ENCODE measurements around the gene PATZ1.

Gene PATZ1

GRCh38 chr22:31361743-31362142 is 15.6 kb upstream of the PATZ1 start:
- H3K27ac ChIP-seq, result no peak overlapping the region
- no peak for TF ChIP-seq ZFX (IDR thresholded peaks at IDR 0.05; ENCODE audit: borderline replicate concordance)
- TF ChIP-seq CTCF (IDR thresholded peaks at IDR 0.05), result no peak

GRCh38 chr22:31360029-31360428 is 13.9 kb upstream of the PATZ1 start:
- TF ChIP-seq CTCF (IDR thresholded peaks at IDR 0.05) (no peak), ZFX (IDR thresholded peaks at IDR 0.05; ENCODE audit: borderline replicate concordance) (no peak)
- no peak overlapping the region for H3K27ac ChIP-seq

GRCh38 chr22:31354515-31354914 is 8.4 kb upstream of the PATZ1 start:
- TF ChIP-seq ZFX (IDR thresholded peaks at IDR 0.05; ENCODE audit: borderline replicate concordance) (no peak), CTCF (IDR thresholded peaks at IDR 0.05) (no peak)
- no peak overlapping the region for H3K27ac ChIP-seq

GRCh38 chr22:31350410-31350863 is 4.3 kb upstream of the PATZ1 start:
- TF ChIP-seq ZFX (IDR thresholded peaks at IDR 0.05; ENCODE audit: borderline replicate concordance), result no peak
- H3K27ac ChIP-seq, result no peak overlapping the region

- no peak for TF ChIP-seq ZFX (IDR thresholded peaks at IDR 0.05; ENCODE audit: borderline replicate concordance)
- TF ChIP-seq CTCF (IDR thresholded peaks at IDR 0.05), result no peak
- H3K27ac ChIP-seq, result no peak overlapping the region; the same call in 1 of the 2 replicates
Measured at GRCh38 chr22:31349960-31350359, 3.8 kb upstream of the PATZ1 start.

- TF ChIP-seq ZFX (IDR thresholded peaks at IDR 0.05; ENCODE audit: borderline replicate concordance) (no peak), CTCF (IDR thresholded peaks at IDR 0.05) (no peak)
- H3K27ac ChIP-seq, result peak overlapping the region; percentile 100; the same call in 1 of the 2 replicates
Measured at GRCh38 chr22:31348766-31349165, 2.6 kb upstream of the PATZ1 start.

- peak overlapping the region; percentile 100 for H3K27ac ChIP-seq
Measured at GRCh38 chr22:31348009-31348337, 1.8 kb upstream of the PATZ1 start.

GRCh38 chr22:31347251-31348008 is 1.3 kb upstream of the PATZ1 start:
- H3K27ac ChIP-seq, result peak overlapping the region; percentile 100
- TF ChIP-seq ZFX (IDR thresholded peaks at IDR 0.05; ENCODE audit: borderline replicate concordance) (no peak), CTCF (IDR thresholded peaks at IDR 0.05) (no peak)

Measured in 22Rv1 (cell line).